Measurements from ENCODE around the gene NLRP3. TPM values are rescaled to one million over a fixed set of nuclear protein-coding genes. Genes with fewer than 3 reads are reported as not detected.

The NLRP3 gene
- total and polyA plus RNA-seq, 2 of the 13 experiments (the other 11 are each of a cell fraction or from before 2014, with no cell fraction given), result not detected

GRCh38 chr1:247465796-247466195 lies 49.8 kb downstream of the NLRP3 start:
- H3K27me3 ChIP-seq (ENCODE audit: control insufficient read depth in 1 of 2, insufficient read depth in 2 of 2, low read length in 2 of 2), result 0 out of 5 replicates have a peak, but pooled peaks cover 0 to 10% of the 10 kb centered on the region in 2 experiments
- H3K4me2 ChIP-seq (ENCODE audit: low read depth, low read length), result no peak overlapping the region
- H4K20me1 ChIP-seq (ENCODE audit: insufficient read depth, low read length), result no peaks in the 10 kb centered on the region
- H3K9me3 ChIP-seq (ENCODE audit: low read length), result no peaks in the 10 kb centered on the region
- ChIA-PET CTCF (ENCODE audit: low intra/inter-chr PET ratio, low total read pairs) (no interaction called here), POLR2A (interaction anchor here (0.7 kb wide), 1 partner anchor 1283 kb away, joined by 5 read pairs; no protein-coding TSS in a partner anchor)
- H2AFZ ChIP-seq (ENCODE audit: low read length), result no peak overlapping the region
- no peaks in the 10 kb centered on the region; the same call in 1 of the 2 replicates for H3K4me1 ChIP-seq (ENCODE audit: insufficient read depth, low read length)
- intact Hi-C loops (cut with micrococcal nuclease; ENCODE audit: unreplicated experiment) (no loop called here), in situ Hi-C loops (cut with HindIII; ENCODE audit: extremely low pct_ligation_motif_present, low pct_unique_long_range_greater_than_20kb) (no loop called here)
- FAIRE-seq (no peak), DNase-seq (ENCODE audit: low spot score) (no peak), ATAC-seq (no peak)
- H3K36me3 ChIP-seq (replicated peaks in 1 of 2; ENCODE audit: control insufficient read depth in 1 of 2, insufficient read depth in 2 of 2, low read length in 2 of 2), result no peaks in the 10 kb centered on the region
- H3K4me3 ChIP-seq (replicated peaks in 1 of 3; ENCODE audit: insufficient read depth in 1 of 3, low read depth in 2 of 3, low read length in 3 of 3), result no peak overlapping the region
- WGBS (ENCODE audit: low lambda C conversion rate), result 25% methylated on average over 6 of the region's 6 CpGs
- H3K9ac ChIP-seq (ENCODE audit: insufficient read depth, low read depth, low read length), result no peak overlapping the region
- no peak for TF ChIP-seq ZNF326 (CRISPR knock-in tag; IDR thresholded peaks at IDR 0.05; ENCODE audit: borderline replicate concordance)
- BruUV-seq (replicated peaks), result no TSS peak
- H3K27ac ChIP-seq (ENCODE audit: extremely low read length, insufficient read depth, low read length), result no peak overlapping the region
- no peaks in the 10 kb centered on the region for H3K79me2 ChIP-seq (ENCODE audit: insufficient read depth, low read length)

- no peak overlapping the region for H3K4me2 ChIP-seq (ENCODE audit: low read depth, low read length)
- intact Hi-C loops (cut with micrococcal nuclease; ENCODE audit: unreplicated experiment), result no loop called here
- no peak overlapping the region for H3K4me3 ChIP-seq (replicated peaks in 1 of 3; ENCODE audit: insufficient read depth in 1 of 3, low read depth in 2 of 3, low read length in 3 of 3)
- CTCF ChIA-PET (ENCODE audit: low intra/inter-chr PET ratio, low total read pairs), result no interaction called here
- DNase-seq (ENCODE audit: low spot score), result no peak
- H3K9ac ChIP-seq (ENCODE audit: insufficient read depth, low read depth, low read length), result no peak overlapping the region
- no peak overlapping the region for H2AFZ ChIP-seq (ENCODE audit: low read length)
- no peaks in the 10 kb centered on the region for H3K79me2 ChIP-seq (ENCODE audit: insufficient read depth, low read length)
- no peak overlapping the region for H3K27ac ChIP-seq (ENCODE audit: extremely low read length, insufficient read depth, low read length)
- no peaks in the 10 kb centered on the region for H3K36me3 ChIP-seq (replicated peaks in 1 of 2; ENCODE audit: control insufficient read depth in 1 of 2, insufficient read depth in 2 of 2, low read length in 2 of 2)
- POLR2A ChIA-PET, result no interaction called here
- H3K9me3 ChIP-seq (ENCODE audit: low read length), result no peaks in the 10 kb centered on the region
- no TSS peak for BruUV-seq (replicated peaks)
- in situ Hi-C loops (cut with HindIII; ENCODE audit: extremely low pct_ligation_motif_present, low pct_unique_long_range_greater_than_20kb), result no loop called here
- H3K4me1 ChIP-seq (ENCODE audit: insufficient read depth, low read length), result no peaks in the 10 kb centered on the region; the same call in 1 of the 2 replicates
- ATAC-seq, result no peak
- 3% methylated on average over 2 of the region's 2 CpGs for WGBS (ENCODE audit: low lambda C conversion rate)
- H4K20me1 ChIP-seq (ENCODE audit: insufficient read depth, low read length), result no peaks in the 10 kb centered on the region
- H3K27me3 ChIP-seq (ENCODE audit: control insufficient read depth in 1 of 2, insufficient read depth in 2 of 2, low read length in 2 of 2), result peaks cover 0 to 16% of the 10 kb centered on the region in 2 experiments; a peak in 1 of 5 replicates
- no peak for FAIRE-seq
- TF ChIP-seq POLR2G (IDR thresholded peaks at IDR 0.05; ENCODE audit: low read depth, low read length) (no peak), ZNF7 (CRISPR knock-in tag; IDR thresholded peaks at IDR 0.05) (no peak), SRSF4 (IDR thresholded peaks at IDR 0.05; ENCODE audit: low read depth, low read length, poor library complexity, severe bottlenecking) (no peak), ZNF576 (CRISPR knock-in tag; IDR thresholded peaks at IDR 0.05) (no peak), ZNF589 (CRISPR knock-in tag; conservative IDR thresholded peaks at IDR 0.05) (no peak), GATAD2A (CRISPR knock-in tag; IDR thresholded peaks at IDR 0.05) (no peak), SIX1 (CRISPR knock-in tag; IDR thresholded peaks at IDR 0.05; ENCODE audit: borderline replicate concordance) (no peak)
Measured at GRCh38 chr1:247467129-247467528, 51.2 kb downstream of the NLRP3 start.

Data from HepG2 (cell line).